Subcutaneous adipose tissue (tissue), 4 donors: ENCODE measurements around the gene ZBTB20. TPM values are rescaled to one million over a fixed set of nuclear protein-coding genes. Genes with fewer than 3 reads are reported as not detected.

ENCODE experiments used
- CTCF ChIP-seq: fragments of 450-650 bp; IDR thresholded peaks from one replicate; pipeline ENCODE4 v1.5.1; 2016; ENCODE audit warnings: low read depth, mild to moderate bottlenecking, control low read depth, antibody characterized with exemption, moderate library complexity
- total RNA-seq, 4 donors: library from RNA; depleted of rRNA; stranded (reverse); fragments of >200 nt; gene quantifications; one replicate each; pipeline ENCODE4 v1.1.0, GENCODE V29; 2016

Gene ZBTB20
- total RNA-seq, 4 donors from 2014 or later: 60.3 to 93.4 (median 69.1) TPM

GRCh38 chr3:114377426-114377825, 769.7 kb downstream of the ZBTB20 start:
- no peak for TF ChIP-seq CTCF

DNA sequence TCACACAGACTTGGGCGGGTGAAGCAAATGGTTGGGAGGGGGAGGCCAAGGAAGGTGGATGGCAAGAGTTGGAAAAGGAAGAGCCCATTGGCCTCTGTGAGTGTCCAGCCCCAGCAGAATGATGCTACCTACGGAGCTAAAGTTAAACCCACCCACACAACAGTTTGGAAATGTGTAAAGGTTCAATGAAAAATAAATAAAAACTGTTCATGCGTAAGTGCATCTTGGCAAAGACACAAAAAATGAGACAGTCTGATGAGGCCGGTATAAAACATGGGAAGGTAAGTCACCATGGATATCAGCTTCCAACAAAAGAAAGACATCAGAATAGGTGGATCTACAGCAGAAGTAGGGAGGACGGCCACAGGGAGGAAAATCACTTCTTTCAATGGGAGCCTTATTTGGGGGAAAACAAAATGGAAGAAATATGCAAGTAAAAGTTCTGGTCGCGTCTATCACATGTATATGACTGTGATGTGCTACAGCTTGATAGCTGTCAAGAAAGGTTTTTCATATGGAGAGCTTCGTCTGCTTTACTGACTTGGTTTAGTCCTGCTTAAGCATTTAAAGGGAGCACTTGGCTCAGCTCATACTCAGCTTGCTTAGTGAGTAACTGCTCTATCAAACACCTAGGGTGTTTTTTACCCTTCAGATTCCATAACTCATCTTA, 770.4 kb downstream of the ZBTB20 start:
- no peak for TF ChIP-seq CTCF

DNA sequence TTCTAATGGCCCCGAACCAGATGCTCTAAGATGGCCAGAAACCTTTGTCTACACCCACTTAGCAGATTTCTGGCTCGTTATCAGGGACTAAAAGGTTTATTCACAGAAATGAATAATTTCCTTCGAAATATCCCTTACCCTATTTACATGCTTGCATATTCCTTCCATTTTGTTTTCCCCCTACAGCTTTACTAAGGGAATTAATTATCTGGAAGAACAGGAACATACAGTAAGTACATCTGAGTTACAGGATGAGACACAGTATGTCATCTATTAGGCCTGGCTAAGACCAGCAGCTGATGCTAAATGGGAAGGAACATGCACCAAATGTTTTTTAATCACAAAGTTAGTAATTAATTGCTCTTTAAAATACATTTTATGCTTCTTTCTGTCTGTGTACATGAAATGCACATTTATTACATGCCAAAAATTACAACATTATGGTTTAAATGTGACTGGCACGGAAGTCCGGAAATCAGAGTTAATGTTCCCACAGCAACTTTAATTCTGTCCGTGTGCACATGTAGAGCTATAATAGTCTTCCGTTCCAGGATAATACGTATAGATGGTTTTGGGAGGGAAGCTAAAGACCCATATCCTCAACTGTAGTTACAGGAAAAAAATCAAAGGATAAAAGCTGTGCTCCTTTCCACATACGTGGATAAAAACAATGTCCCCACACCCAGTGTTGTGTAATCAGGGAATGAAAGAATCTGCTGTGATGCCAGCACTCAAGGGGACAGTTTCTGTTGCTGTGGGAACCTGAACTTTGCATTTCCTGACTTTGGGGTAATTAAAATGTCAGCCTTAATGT, 771.3 kb downstream of the ZBTB20 start:
- TF ChIP-seq CTCF: no peak

DNA sequence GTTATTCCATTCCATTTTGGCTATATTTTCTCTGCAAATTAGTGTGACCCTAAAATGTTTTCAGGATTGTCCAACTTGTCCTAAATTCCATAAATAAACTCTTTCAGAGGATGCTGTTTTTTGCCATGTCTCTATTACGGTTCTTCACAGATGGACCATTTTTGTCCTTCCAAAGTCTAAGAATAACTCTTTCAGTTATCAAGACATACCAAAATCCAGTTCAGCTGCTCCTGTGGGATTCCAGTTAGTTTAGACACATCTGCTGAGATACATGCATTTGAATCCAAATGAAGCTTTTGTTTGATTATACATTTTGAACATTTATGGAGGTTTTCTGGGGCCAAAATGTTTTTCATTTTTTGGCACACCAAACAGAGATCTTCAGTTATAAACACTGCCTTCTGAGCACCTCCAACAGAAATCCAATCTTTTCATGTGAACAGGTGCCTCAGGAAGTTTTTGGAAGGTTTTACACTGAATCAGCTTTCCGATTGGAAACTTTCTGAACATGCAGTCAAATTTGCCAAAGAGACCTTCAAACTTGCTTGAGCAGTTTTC, 772.6 kb downstream of the ZBTB20 start:
- TF ChIP-seq CTCF: no peak

DNA sequence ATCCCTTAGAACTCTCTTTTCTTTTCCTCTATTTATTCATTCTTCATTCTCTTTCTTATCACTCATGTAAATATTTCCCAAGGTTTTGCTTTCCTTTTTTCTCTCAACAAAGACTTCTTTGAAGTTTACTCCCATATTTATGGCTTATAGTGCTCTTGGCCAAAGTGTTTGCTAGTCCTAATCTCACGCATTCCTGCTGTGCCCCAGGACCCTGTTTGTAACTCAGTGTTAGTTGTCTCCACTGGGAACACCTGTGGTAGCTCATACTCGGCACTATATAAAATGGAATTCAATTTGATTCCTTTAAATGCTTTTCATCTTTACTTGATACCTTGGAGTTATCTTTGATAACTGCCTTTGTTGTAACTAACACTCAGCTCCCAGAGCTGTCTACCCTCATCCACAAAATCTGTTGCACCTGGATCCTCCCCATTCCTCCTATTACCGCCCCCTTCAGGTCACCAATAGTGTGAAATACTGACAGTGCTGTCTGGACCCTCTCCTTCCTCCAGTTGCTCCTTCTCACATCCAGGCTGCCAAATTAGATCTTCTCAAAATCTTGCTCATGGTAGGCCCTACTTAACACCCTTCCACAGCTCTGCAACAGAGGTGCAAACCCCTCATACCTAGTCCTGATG, 776.4 kb downstream of the ZBTB20 start:
- no peak for TF ChIP-seq CTCF

DNA sequence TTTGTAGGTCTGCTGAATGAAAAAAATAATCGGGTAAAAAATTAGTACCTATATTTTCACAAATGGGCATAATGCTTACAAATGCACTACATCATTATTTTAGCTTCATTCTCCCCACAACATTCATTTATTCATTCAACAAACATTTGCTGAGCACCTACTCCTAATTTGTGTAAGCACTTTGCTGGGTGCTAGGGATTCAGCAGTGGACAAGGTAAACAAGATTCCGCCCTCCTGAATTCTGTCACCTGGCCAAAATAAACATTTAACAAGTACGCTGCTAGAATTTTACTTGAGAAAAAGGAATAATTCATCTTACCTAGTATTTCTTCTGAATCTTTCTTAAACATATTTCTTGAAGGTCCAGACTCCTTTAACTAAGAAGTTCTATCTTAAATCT, 781.2 kb downstream of the ZBTB20 start:
- TF ChIP-seq CTCF: no peak
